ENCODE data around the gene SNN. TPM values are rescaled to one million over a fixed set of nuclear protein-coding genes. Genes with fewer than 3 reads are reported as not detected.
A peak's percentile ranks its signal among the peaks of the same experiment; 100 is the strongest.

The SNN gene
- total RNA-seq, 6 experiments from 2014 or later, result 4.6 to 7.6 (median 6.5) TPM

GRCh38 chr16:11627822-11628457 lies 40.3 kb upstream of the SNN start:
- peak; percentile 69 for DNase-seq
- no peaks in the 10 kb centered on the region for H3K36me3 Mint-ChIP-seq (ENCODE audit: low read depth)
- no peaks in the 10 kb centered on the region for H3K9me3 Mint-ChIP-seq
- peak overlapping the region; percentile 88 for H3K27ac Mint-ChIP-seq
- TF ChIP-seq CTCF (IDR thresholded peaks at IDR 0.05), result no peak
- H3K27me3 Mint-ChIP-seq (ENCODE audit: insufficient read depth), result no peaks in the 10 kb centered on the region; the same call in 1 of the 2 replicates
- H3K4me1 Mint-ChIP-seq (ENCODE audit: low read depth), result peaks cover 60% of the 10 kb centered on the region
- peak overlapping the region; percentile 77 for H3K4me3 Mint-ChIP-seq

GRCh38 chr16:11629071-11630030 lies 38.9 kb upstream of the SNN start:
- Mint-ChIP-seq H3K9me3 (no peaks in the 10 kb centered on the region), H3K4me1 (ENCODE audit: low read depth) (peaks cover 70% of the 10 kb centered on the region), H3K27me3 (ENCODE audit: insufficient read depth) (no peaks in the 10 kb centered on the region), H3K27ac (peak overlapping the region; percentile 48), H3K36me3 (ENCODE audit: low read depth) (no peaks in the 10 kb centered on the region), H3K4me3 (no peak overlapping the region)
- no peak for TF ChIP-seq CTCF (IDR thresholded peaks at IDR 0.05)
- DNase-seq, result no peak

GRCh38 chr16:11630046-11630767 lies 38.0 kb upstream of the SNN start:
- Mint-ChIP-seq H3K27ac (no peak overlapping the region), H3K27me3 (ENCODE audit: insufficient read depth) (no peaks in the 10 kb centered on the region), H3K36me3 (ENCODE audit: low read depth) (no peaks in the 10 kb centered on the region), H3K4me1 (ENCODE audit: low read depth) (peaks cover 63% of the 10 kb centered on the region), H3K4me3 (no peak overlapping the region), H3K9me3 (no peaks in the 10 kb centered on the region)
- no peak for DNase-seq
- no peak for TF ChIP-seq CTCF (IDR thresholded peaks at IDR 0.05)

- no peak overlapping the region for H3K4me3 Mint-ChIP-seq
- H3K27ac Mint-ChIP-seq, result no peak overlapping the region
- no peaks in the 10 kb centered on the region for H3K9me3 Mint-ChIP-seq
- no peak for DNase-seq
- TF ChIP-seq CTCF (IDR thresholded peaks at IDR 0.05), result no peak
- no peaks in the 10 kb centered on the region for H3K27me3 Mint-ChIP-seq (ENCODE audit: insufficient read depth)
- H3K4me1 Mint-ChIP-seq (ENCODE audit: low read depth), result peaks cover 58% of the 10 kb centered on the region
- H3K36me3 Mint-ChIP-seq (ENCODE audit: low read depth), result no peaks in the 10 kb centered on the region
Observed at GRCh38 chr16:11630768-11631056, 37.5 kb upstream of the SNN start.

GRCh38 chr16:11631214-11631613 lies 37.0 kb upstream of the SNN start:
- H3K4me3 Mint-ChIP-seq, result no peak overlapping the region
- no peaks in the 10 kb centered on the region for H3K27me3 Mint-ChIP-seq (ENCODE audit: insufficient read depth)

More at GRCh38 chr16:11631214-11631613, 37.0 kb upstream of the SNN start:
- no peak for TF ChIP-seq CTCF (IDR thresholded peaks at IDR 0.05)
- no peak for DNase-seq
- Mint-ChIP-seq H3K9me3 (no peaks in the 10 kb centered on the region), H3K27ac (0 out of 2 replicates have a peak overlapping the region, but pooled peaks have one; percentile 13), H3K4me1 (ENCODE audit: low read depth) (peaks cover 54% of the 10 kb centered on the region), H3K36me3 (ENCODE audit: low read depth) (no peaks in the 10 kb centered on the region)
